GM23338 (cell line): ENCODE data around the gene TTC39B. TPM values are rescaled to one million over a fixed set of nuclear protein-coding genes. Genes with fewer than 3 reads are reported as not detected.

Experiments used
- ATAC-seq: fragments of 200-7000 bp; cut with Tn5 transposase; 3 replicates; pipeline ENCODE4 v1.9.1; 2020
- DNase-seq: peaks from one replicate; pipeline ENCODE4 v3.0.0-alpha.2; 2015; ENCODE audit warnings: low spot score
- H2AFZ ChIP-seq: fragments of 200-600 bp; sonication (generic); 2 replicates; pipeline ENCODE4 v1.8.0; 2016; ENCODE audit warnings: antibody characterized with exemption, mild to moderate bottlenecking, moderate library complexity
- H3F3A ChIP-seq: fragments of 200-600 bp; sonication (generic); replicated peaks from 2 replicates; pipeline ENCODE4 v1.8.0; 2017; ENCODE audit warnings: antibody characterized with exemption, mixed run types, low read depth
- H3K27ac ChIP-seq: fragments of 200-600 bp; sonication (generic); 2 replicates; pipeline ENCODE4 v1.6.1; 2016; ENCODE audit warnings: low read depth
- H3K27me3 ChIP-seq: fragments of 200-600 bp; sonication (generic); 2 replicates; pipeline ENCODE4 v1.8.0; 2016; ENCODE audit warnings: mild to moderate bottlenecking, mixed run types, moderate library complexity; ENCODE audit not compliant: insufficient read depth
- H3K36me3 ChIP-seq: fragments of 200-600 bp; sonication (generic); 2 replicates; pipeline ENCODE4 v1.8.0; 2016; ENCODE audit warnings: mild to moderate bottlenecking; ENCODE audit not compliant: insufficient read depth
- H3K4me1 ChIP-seq: fragments of 200-600 bp; sonication (generic); 2 replicates; pipeline ENCODE4 v1.8.0; 2016; ENCODE audit warnings: mild to moderate bottlenecking, moderate library complexity; ENCODE audit not compliant: insufficient read depth
- H3K4me2 ChIP-seq: fragments of 200-600 bp; sonication (generic); 2 replicates; pipeline ENCODE4 v1.7.1; 2017; ENCODE audit warnings: mixed run types
- H3K4me3 ChIP-seq: fragments of 200-600 bp; sonication (generic); 2 replicates; pipeline ENCODE4 v1.6.1; 2016; ENCODE audit warnings: mixed run types
- H3K79me2 ChIP-seq: fragments of 200-600 bp; sonication (generic); replicated peaks from 2 replicates; pipeline ENCODE4 v1.8.0; 2017; ENCODE audit warnings: mild to moderate bottlenecking; ENCODE audit not compliant: insufficient read depth
- H3K9me2 ChIP-seq: fragments of 200-600 bp; sonication (generic); 2 replicates; pipeline ENCODE4 v1.8.0; 2017; ENCODE audit not compliant: insufficient read depth
- H4K20me1 ChIP-seq: fragments of 200-600 bp; sonication (generic); replicated peaks from 2 replicates; pipeline ENCODE4 v1.8.0; 2017; ENCODE audit warnings: mild to moderate bottlenecking; ENCODE audit not compliant: insufficient read depth
- H3K27ac Mint-ChIP-seq: 2 replicates; pipeline ENCODE4 v1.8.0; 2020; ENCODE audit warnings: inconsistent platforms, mild to moderate bottlenecking, moderate library complexity, mixed read lengths
- H3K27me3 Mint-ChIP-seq: 3 replicates; pipeline ENCODE4 v1.8.0; 2022; ENCODE audit warnings: low read depth, mild to moderate bottlenecking, moderate library complexity, mixed read lengths, inconsistent platforms; ENCODE audit not compliant: insufficient read depth, poor library complexity
- H3K36me3 Mint-ChIP-seq: 3 replicates; pipeline ENCODE4 v1.8.0; 2021; ENCODE audit warnings: low read depth, mild to moderate bottlenecking, inconsistent platforms, moderate library complexity, mixed read lengths
- H3K4me1 Mint-ChIP-seq: 3 replicates; pipeline ENCODE4 v1.8.0; 2020; ENCODE audit warnings: mild to moderate bottlenecking, inconsistent platforms, mixed read lengths
- H3K4me3 Mint-ChIP-seq: 3 replicates; pipeline ENCODE4 v1.8.0; 2021; ENCODE audit warnings: moderate library complexity, mild to moderate bottlenecking, inconsistent platforms, mixed read lengths
- H3K9me3 Mint-ChIP-seq: 3 replicates; pipeline ENCODE4 v1.8.0; 2020; ENCODE audit warnings: moderate library complexity, mild to moderate bottlenecking, inconsistent platforms, mixed read lengths
- CREB1 ChIP-seq: fragments of 250-450 bp; sonication (Bioruptor Pico); IDR thresholded peaks from 2 replicates; pipeline ENCODE4 v1.5.0; 2020; ENCODE audit warnings: low read depth, mild to moderate bottlenecking, moderate library complexity
- CTCF ChIP-seq, 2 experiments: fragments of 200-600 bp in 1 of 2; sonication (generic) in 1 of 2; conservative IDR thresholded peaks; 2 replicates each; pipeline versions ENCODE4 v1.5.1 to v1.6.1; 2016 to 2017; ENCODE audit warnings: antibody characterized with exemption in 2 of 2, low read depth in 2 of 2, mild to moderate bottlenecking in 2 of 2, moderate library complexity in 1 of 2
- EZH2 ChIP-seq: fragments of 200-600 bp; sonication (generic); IDR thresholded peaks from one replicate; pipeline ENCODE4 v1.8.0; 2017; ENCODE audit warnings: antibody characterized with exemption, mild to moderate bottlenecking, low read depth; ENCODE audit not compliant: unreplicated experiment
- EZH2phosphoT487 ChIP-seq: fragments of 200-600 bp; sonication (generic); IDR thresholded peaks from one replicate; pipeline ENCODE4 v1.8.1; 2018; ENCODE audit warnings: antibody characterized with exemption; ENCODE audit not compliant: unreplicated experiment
- JUNB ChIP-seq: IDR thresholded peaks from one replicate; pipeline ENCODE4 v1.6.1; 2016; ENCODE audit warnings: antibody characterized with exemption; ENCODE audit not compliant: unreplicated experiment
- NANOG ChIP-seq: IDR thresholded peaks from 2 replicates; pipeline ENCODE4 v1.6.1; 2016; ENCODE audit warnings: antibody characterized with exemption, borderline replicate concordance
- POLR2AphosphoS5 ChIP-seq: IDR thresholded peaks from 2 replicates; pipeline ENCODE4 v1.6.1; 2016; ENCODE audit warnings: antibody characterized with exemption, low read depth
- REST ChIP-seq: IDR thresholded peaks from one replicate; pipeline ENCODE4 v1.6.1; 2018; ENCODE audit warnings: antibody characterized with exemption; ENCODE audit not compliant: unreplicated experiment
- STAT1 ChIP-seq: IDR thresholded peaks from one replicate; pipeline ENCODE4 v1.6.1; 2016; ENCODE audit warnings: antibody characterized with exemption; ENCODE audit not compliant: unreplicated experiment
- ZNF114 ChIP-seq: fragments of 250-450 bp; sonication (Bioruptor Pico); IDR thresholded peaks from 2 replicates; pipeline ENCODE4 v1.5.0; 2020; ENCODE audit warnings: mild to moderate bottlenecking, moderate library complexity
- ZNF331 ChIP-seq: fragments of 250-450 bp; sonication (Bioruptor Pico); IDR thresholded peaks from 2 replicates; pipeline ENCODE4 v1.5.0; 2020; ENCODE audit warnings: low read depth, mild to moderate bottlenecking, moderate library complexity
- polyA plus RNA-seq: library from polyadenylated mRNA; unstranded; fragments of >200 nt; fragmentation: Nextera tagmentation; extraction: Ambion mirVana; gene quantifications from 2 replicates; pipeline ENCODE4 v1.2.1, GENCODE V29; 2016
- total RNA-seq: library from RNA; depleted of rRNA; stranded (reverse); fragments of >200 nt; shearing (Covaris generic); gene quantifications from 2 replicates; pipeline ENCODE4 v1.2.3, GENCODE V29; 2014
- TF ChIP-seq, protein P1 (sequence below): fragments of 250-450 bp; sonication (Bioruptor Pico); IDR thresholded peaks from 2 replicates; pipeline ENCODE4 v1.5.0; 2020; ENCODE audit warnings: mild to moderate bottlenecking, moderate library complexity

TTC39B gene
- total and polyA plus RNA-seq, 2 experiments from 2014 or later: 2.8 to 11.1 TPM

DNA sequence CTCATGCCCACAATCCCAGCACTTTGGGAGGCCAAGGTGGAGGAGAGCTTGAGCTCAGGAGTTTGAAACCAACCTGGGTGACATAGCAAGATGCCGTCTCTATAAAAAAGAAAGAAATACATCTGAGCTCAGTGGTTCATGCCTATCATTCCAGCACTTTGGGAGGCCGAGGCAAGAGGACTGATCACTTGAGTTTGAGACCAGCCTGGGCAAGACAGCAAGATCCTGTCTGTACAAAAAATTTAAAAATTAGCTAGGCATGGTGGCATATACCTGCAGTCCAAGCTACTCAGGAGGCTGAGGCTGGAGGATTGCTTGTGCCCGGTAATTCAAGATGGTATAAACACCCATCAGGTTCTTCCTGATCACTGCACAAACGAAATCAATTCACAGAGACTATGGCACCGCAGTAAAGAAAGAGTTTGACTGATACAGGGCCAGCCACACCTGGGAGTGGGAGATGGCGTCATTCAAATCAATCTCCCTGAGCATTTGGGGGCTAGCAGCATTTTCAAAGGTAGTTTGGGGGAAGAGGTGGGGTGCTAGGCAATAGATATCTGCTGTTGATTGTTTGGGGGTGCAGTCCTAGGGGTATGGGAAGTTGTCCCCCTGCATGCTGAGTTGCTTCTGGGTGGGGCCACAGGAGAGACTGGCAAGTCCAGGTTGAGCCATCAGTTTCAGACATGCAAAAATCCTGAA lies 169.2 kb downstream of the TTC39B start:
- DNase-seq (no peak), ATAC-seq (peak; percentile 6; the same call in 2 of the 3 replicates)
- Histone ChIP-seq H3F3A (peaks cover 10% of the 10 kb centered on the region; the same call in 1 of the 2 replicates), H3K79me2 (no peaks in the 10 kb centered on the region), H4K20me1 (no peaks in the 10 kb centered on the region), H3K4me2 (no peak overlapping the region), H3K9me2 (peaks cover 6% of the 10 kb centered on the region; the same call in 1 of the 2 replicates), H3K36me3 (no peaks in the 10 kb centered on the region), H3K4me1 (peaks cover 25% of the 10 kb centered on the region), H3K4me3 (no peak overlapping the region), H3K27me3 (no peaks in the 10 kb centered on the region), H2AFZ (no peak overlapping the region), H3K27ac (peak overlapping the region; percentile 87)
- peak overlapping the region; percentile 98 for H3K27ac Mint-ChIP-seq
- H3K4me3 Mint-ChIP-seq: no peak overlapping the region
- TF ChIP-seq NANOG: no peak
- TF ChIP-seq EZH2phosphoT487: no peak
- no peak for TF ChIP-seq ZNF331 (CRISPR knock-in tag)
- TF ChIP-seq ZNF114 (CRISPR knock-in tag): no peak
- TF ChIP-seq CREB1: no peak
- TF ChIP-seq JUNB: no peak
- no peak for TF ChIP-seq POLR2AphosphoS5
- TF ChIP-seq REST: no peak
- TF ChIP-seq, protein P1, sequence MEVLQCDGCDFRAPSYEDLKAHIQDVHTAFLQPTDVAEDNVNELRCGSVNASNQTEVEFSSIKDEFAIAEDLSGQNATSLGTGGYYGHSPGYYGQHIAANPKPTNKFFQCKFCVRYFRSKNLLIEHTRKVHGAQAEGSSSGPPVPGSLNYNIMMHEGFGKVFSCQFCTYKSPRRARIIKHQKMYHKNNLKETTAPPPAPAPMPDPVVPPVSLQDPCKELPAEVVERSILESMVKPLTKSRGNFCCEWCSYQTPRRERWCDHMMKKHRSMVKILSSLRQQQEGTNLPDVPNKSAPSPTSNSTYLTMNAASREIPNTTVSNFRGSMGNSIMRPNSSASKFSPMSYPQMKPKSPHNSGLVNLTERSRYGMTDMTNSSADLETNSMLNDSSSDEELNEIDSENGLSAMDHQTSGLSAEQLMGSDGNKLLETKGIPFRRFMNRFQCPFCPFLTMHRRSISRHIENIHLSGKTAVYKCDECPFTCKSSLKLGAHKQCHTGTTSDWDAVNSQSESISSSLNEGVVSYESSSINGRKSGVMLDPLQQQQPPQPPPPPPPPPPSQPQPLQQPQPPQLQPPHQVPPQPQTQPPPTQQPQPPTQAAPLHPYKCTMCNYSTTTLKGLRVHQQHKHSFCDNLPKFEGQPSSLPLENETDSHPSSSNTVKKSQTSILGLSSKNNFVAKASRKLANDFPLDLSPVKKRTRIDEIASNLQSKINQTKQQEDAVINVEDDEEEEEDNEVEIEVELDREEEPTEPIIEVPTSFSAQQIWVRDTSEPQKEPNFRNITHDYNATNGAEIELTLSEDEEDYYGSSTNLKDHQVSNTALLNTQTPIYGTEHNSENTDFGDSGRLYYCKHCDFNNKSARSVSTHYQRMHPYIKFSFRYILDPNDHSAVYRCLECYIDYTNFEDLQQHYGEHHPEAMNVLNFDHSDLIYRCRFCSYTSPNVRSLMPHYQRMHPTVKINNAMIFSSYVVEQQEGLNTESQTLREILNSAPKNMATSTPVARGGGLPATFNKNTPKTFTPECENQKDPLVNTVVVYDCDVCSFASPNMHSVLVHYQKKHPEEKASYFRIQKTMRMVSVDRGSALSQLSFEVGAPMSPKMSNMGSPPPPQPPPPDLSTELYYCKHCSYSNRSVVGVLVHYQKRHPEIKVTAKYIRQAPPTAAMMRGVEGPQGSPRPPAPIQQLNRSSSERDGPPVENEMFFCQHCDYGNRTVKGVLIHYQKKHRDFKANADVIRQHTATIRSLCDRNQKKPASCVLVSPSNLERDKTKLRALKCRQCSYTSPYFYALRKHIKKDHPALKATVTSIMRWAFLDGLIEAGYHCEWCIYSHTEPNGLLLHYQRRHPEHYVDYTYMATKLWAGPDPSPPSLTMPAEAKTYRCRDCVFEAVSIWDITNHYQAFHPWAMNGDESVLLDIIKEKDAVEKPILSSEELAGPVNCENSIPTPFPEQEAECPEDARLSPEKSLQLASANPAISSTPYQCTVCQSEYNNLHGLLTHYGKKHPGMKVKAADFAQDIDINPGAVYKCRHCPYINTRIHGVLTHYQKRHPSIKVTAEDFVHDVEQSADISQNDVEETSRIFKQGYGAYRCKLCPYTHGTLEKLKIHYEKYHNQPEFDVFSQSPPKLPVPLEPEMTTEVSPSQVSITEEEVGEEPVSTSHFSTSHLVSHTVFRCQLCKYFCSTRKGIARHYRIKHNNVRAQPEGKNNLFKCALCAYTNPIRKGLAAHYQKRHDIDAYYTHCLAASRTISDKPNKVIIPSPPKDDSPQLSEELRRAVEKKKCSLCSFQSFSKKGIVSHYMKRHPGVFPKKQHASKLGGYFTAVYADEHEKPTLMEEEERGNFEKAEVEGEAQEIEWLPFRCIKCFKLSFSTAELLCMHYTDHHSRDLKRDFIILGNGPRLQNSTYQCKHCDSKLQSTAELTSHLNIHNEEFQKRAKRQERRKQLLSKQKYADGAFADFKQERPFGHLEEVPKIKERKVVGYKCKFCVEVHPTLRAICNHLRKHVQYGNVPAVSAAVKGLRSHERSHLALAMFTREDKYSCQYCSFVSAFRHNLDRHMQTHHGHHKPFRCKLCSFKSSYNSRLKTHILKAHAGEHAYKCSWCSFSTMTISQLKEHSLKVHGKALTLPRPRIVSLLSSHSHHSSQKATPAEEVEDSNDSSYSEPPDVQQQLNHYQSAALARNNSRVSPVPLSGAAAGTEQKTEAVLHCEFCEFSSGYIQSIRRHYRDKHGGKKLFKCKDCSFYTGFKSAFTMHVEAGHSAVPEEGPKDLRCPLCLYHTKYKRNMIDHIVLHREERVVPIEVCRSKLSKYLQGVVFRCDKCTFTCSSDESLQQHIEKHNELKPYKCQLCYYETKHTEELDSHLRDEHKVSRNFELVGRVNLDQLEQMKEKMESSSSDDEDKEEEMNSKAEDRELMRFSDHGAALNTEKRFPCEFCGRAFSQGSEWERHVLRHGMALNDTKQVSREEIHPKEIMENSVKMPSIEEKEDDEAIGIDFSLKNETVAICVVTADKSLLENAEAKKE (CRISPR knock-in tag): no peak
- TF ChIP-seq EZH2: no peak
- TF ChIP-seq STAT1: no peak
- no peak for TF ChIP-seq CTCF (conservative IDR thresholded peaks at IDR 0.05; ENCODE audit: low read depth in 2 of 2)
- peaks cover 17% of the 10 kb centered on the region for H3K9me3 Mint-ChIP-seq
- H3K27me3 Mint-ChIP-seq: peaks cover 15% of the 10 kb centered on the region
- peaks cover 37% of the 10 kb centered on the region for H3K4me1 Mint-ChIP-seq
- H3K36me3 Mint-ChIP-seq: peaks cover 18% of the 10 kb centered on the region
